Adrenal gland (tissue), 12 donors: Measurements from ENCODE around the gene TFF2. TPM values are rescaled to one million over a fixed set of nuclear protein-coding genes. Genes with fewer than 3 reads are reported as not detected.

Source experiments
- DNase-seq, 7 donors: peaks; one replicate each; pipeline ENCODE4 v3.0.0-alpha.2; 2019 to 2020
- H3K27ac ChIP-seq, 5 donors: fragments of 200-600 bp; sonication (generic) in 4 of 5; 1 replicate in 3 of 5; 2 replicates in 2 of 5; pipeline versions ENCODE4 v1.5.1 to v1.8.0; 2016 to 2020; ENCODE audit warnings: mild to moderate bottlenecking in 1 of 5
- H3K27me3 ChIP-seq: fragments of 200-600 bp; 2 replicates; pipeline ENCODE4 v1.8.0; 2021
- H3K36me3 ChIP-seq, 2 donors: fragments of 200-600 bp; replicated peaks in 1 of 2; 1 replicate in 1 of 2; 2 replicates in 1 of 2; pipeline versions ENCODE4 v1.5.1 to v1.8.0; 2018 to 2022
- H3K4me1 ChIP-seq, 2 donors: fragments of 200-600 bp; replicated peaks in 1 of 2; 1 replicate in 1 of 2; 2 replicates in 1 of 2; pipeline versions ENCODE4 v1.5.1 to v1.8.0; 2018 to 2021
- H3K4me3 ChIP-seq, 4 donors: fragments of 200-600 bp; sonication (generic) in 3 of 4; one replicate each; pipeline ENCODE4 v1.5.1; 2016 to 2018
- H3K9me3 ChIP-seq, 3 donors: fragments of 200-600 bp; sonication (generic) in 1 of 3; replicated peaks in 1 of 3; 1 replicate in 2 of 3; 2 replicates in 1 of 3; pipeline versions ENCODE4 v1.5.1 to v1.8.0; 2016 to 2021
- POLR2A ChIP-seq, 2 donors: fragments of 450-650 bp; IDR thresholded peaks; one replicate each; pipeline ENCODE4 v1.6.1; 2017; ENCODE audit warnings: antibody characterized with exemption in 2 of 2, mild to moderate bottlenecking in 2 of 2, moderate library complexity in 1 of 2
- WGBS, 4 donors: extraction: QIAGEN DNeasy Blood & Tissue Kit in 2 of 4; methylation state at CpG; one replicate each; pipeline versions ENCODE4 v1.1.5 to v1.1.7; 2013 to 2017; 5-methylcytosine and 5-hydroxymethylcytosine counted together
- intact Hi-C, 2 donors: fragments of 100-400 bp; cut with DNase I; formaldehyde crosslinking; loops; one replicate each; pipeline versions ENCODE4 v1.14.1 to v1.15.0; 2022 to 2023
- polyA plus RNA-seq, 3 donors: library from polyadenylated mRNA; stranded (reverse); fragments of 200-250 nt in 2 of 3; fragments of 350-450 nt in 1 of 3; fragmentation: Illumina TruSeq in 1 of 3; extraction: RNeasy Lipid Tissue Mini Kit (QIAGEN cat#74804) in 1 of 3; gene quantifications; one replicate each; pipeline ENCODE4 v1.2.3, GENCODE V29; 2013 to 2014
- total RNA-seq, 9 donors: library from RNA; depleted of rRNA in 4 of 9; stranded (reverse); fragments of >200 nt in 4 of 9; fragments of 120-200 nt in 1 of 9; fragmentation: NEBNext Ultra II Directional in 1 of 9; extraction: Animal tissue kit (Norgen Biotek cat#: 25700) in 1 of 9; gene quantifications; one replicate each; pipeline versions ENCODE4 v1.1.0 to v1.2.4, GENCODE V29; 2013 to 2023
- TF ChIP-seq, protein P1 (sequence below), 6 experiments: fragments of 450-650 bp in 4 of 6; fragments of 200-600 bp in 2 of 6; sonication (generic) in 1 of 6; IDR thresholded peaks; 1 replicate in 5 of 6; 2 replicates in 1 of 6; pipeline versions ENCODE4 v1.5.1 to v1.8.0; 2016 to 2021; ENCODE audit warnings: antibody characterized with exemption in 6 of 6, mild to moderate bottlenecking in 2 of 6, moderate library complexity in 1 of 6
- donor health status: healthy with polysubstance abuse.
- donor health status: Bipolar disorder and iron deficiency.
- donor health status: DM: yes; HTN: yes; CAD: no.
- donor health status: DM: no; HTN: no; CAD: no.
- donor health status: DM: no; HTN: no; CAD: no.
- donor health status: DM: yes; HTN: yes; CAD: no.

Gene TFF2
- total and polyA plus RNA-seq, 12 donors = 0.17 to 0.39 TPM; not detected in 10

DNA sequence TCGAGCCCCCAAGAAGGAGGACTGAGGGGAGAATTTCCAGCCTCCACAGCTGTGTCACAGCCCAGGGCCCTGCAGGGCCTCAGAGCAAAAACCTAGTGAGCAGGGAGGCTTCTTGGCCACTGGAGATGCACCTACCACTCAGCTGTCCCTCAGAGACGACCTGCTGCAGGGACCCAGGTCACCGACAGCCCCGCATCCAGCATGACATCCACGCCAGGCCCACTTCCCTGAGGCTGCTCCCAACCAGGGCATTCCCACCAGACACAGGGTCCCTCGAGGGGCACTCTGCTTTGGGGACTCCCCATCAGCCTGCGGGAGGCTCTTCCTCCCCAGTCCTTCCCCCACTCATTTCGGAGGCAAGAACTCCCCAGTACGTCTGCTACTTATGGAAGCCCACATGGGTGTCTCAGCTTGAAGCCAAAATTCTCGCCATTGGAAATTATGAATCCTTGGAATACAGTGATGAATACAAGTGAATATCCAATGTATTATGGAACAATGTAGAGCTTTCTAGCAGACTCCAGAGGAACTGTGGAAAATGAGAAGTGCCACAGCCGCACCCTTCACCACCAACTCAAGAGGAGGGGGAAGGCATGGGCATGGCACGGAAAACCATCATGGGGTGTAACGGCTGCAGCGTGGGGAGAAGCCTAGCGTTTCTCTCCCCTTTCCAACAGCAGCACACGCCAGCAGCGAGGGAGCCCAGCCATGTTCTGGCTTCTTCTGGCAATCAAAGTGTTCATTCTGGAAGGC lies 42.5 kb downstream of the TFF2 start:
- DNase-seq = peak in 3 of 7 donors; percentile 10 to 46 (median 18)
- Histone ChIP-seq H3K4me1 (no peaks in the 10 kb centered on the region), H3K4me3 (no peak overlapping the region), H3K9me3 (no peaks in the 10 kb centered on the region), H3K36me3 (no peaks in the 10 kb centered on the region), H3K27ac (no peak overlapping the region), H3K27me3 (peaks cover 6% of the 10 kb centered on the region)
- intact Hi-C loops = loop anchor here (5.0 to 10.0 kb wide), 3 partner anchors 139 to 164 kb away; no protein-coding TSS in a partner anchor
- TF ChIP-seq, protein P1, sequence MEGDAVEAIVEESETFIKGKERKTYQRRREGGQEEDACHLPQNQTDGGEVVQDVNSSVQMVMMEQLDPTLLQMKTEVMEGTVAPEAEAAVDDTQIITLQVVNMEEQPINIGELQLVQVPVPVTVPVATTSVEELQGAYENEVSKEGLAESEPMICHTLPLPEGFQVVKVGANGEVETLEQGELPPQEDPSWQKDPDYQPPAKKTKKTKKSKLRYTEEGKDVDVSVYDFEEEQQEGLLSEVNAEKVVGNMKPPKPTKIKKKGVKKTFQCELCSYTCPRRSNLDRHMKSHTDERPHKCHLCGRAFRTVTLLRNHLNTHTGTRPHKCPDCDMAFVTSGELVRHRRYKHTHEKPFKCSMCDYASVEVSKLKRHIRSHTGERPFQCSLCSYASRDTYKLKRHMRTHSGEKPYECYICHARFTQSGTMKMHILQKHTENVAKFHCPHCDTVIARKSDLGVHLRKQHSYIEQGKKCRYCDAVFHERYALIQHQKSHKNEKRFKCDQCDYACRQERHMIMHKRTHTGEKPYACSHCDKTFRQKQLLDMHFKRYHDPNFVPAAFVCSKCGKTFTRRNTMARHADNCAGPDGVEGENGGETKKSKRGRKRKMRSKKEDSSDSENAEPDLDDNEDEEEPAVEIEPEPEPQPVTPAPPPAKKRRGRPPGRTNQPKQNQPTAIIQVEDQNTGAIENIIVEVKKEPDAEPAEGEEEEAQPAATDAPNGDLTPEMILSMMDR (IDR thresholded peaks at IDR 0.05) = no peak
- TF ChIP-seq POLR2A (IDR thresholded peaks at IDR 0.05) = no peak
- WGBS, 4 donors = 68 to 80% (median 78%) methylated on average over 16 to 17 of the region's 17 CpGs

DNA sequence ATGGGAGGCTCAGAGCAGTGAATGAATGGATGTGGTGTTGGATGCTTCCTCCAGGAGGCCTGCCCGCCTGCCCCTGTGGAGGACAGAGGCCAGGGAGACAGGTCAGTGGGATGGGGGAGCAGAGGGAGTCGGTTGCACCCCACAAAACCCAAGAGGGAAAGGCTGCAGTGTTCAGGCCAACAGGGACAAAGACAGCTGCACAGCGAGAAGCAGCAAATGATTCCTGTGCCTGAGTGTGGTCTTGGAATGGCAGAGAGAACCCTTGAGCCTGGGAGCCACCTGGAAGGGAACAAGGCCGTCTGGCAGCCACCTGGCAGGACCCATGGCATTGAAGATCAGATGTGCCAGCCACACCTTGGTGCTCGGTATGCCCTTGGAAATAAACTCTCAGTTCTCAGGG lies 43.7 kb downstream of the TFF2 start:
- Histone ChIP-seq H3K27ac (no peak overlapping the region), H3K36me3 (no peaks in the 10 kb centered on the region), H3K4me3 (no peak overlapping the region), H3K27me3 (peaks cover 6% of the 10 kb centered on the region), H3K4me1 (no peaks in the 10 kb centered on the region), H3K9me3 (no peaks in the 10 kb centered on the region)
- TF ChIP-seq, protein P1 (IDR thresholded peaks at IDR 0.05) = no peak
- no peak for TF ChIP-seq POLR2A (IDR thresholded peaks at IDR 0.05)
- DNase-seq = peak in 3 of 7 donors; percentile 5 to 33 (median 8)
- 56 to 71% (median 66%) methylated on average over 4 to 5 of the region's 5 CpGs for WGBS, 4 donors
- intact Hi-C loops = loop anchor here (5.0 to 10.0 kb wide), 3 partner anchors 140 to 162 kb away; no protein-coding TSS in a partner anchor

DNA sequence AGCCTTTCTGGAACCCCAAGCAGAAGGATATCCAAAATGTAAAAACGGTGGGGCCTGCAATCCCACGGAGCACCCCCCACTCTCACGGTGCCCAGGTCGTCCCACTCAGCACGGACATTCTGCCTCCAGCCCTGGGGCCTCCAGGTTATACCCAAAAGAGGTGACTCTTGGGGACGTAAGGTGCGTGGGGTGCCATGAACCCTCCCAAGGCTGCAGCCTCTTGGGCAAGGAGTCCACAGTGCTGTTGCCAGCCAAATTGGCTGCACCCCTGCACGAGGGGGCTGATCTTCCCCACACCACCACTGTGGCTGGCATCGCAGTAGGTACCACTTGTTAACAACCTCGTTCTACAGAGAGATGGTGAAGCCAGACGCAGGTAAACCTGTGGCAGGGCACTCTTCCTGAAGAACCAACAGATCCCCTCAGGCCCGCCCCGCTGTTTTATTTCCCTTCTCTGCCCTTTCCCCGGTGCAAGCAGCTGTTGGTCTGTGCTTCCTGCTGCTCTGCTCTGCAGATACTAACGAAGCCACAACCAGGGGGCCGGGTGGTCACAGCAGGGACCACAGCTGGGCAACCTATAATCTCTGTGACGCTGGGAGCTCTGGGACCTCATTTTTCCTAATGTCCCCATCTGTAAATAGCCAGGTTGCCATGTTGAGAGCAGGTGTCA lies 44.3 kb downstream of the TFF2 start:
- intact Hi-C loops = loop anchor here (5.0 to 10.0 kb wide), 3 partner anchors 141 to 162 kb away; no protein-coding TSS in a partner anchor
- no peaks in the 10 kb centered on the region for H3K9me3 ChIP-seq
- no peaks in the 10 kb centered on the region for H3K4me1 ChIP-seq
- no peak overlapping the region for H3K27ac ChIP-seq
- 67 to 83% (median 71%) methylated on average over 15 to 17 of the region's 17 CpGs for WGBS, 4 donors
- peaks cover 6% of the 10 kb centered on the region for H3K27me3 ChIP-seq
- no peaks in the 10 kb centered on the region for H3K36me3 ChIP-seq
- H3K4me3 ChIP-seq = no peak overlapping the region
- TF ChIP-seq, protein P1 (IDR thresholded peaks at IDR 0.05) = no peak
- TF ChIP-seq POLR2A (IDR thresholded peaks at IDR 0.05) = no peak
- DNase-seq = peak in 3 of 7 donors; percentile 7 to 49 (median 17)

DNA sequence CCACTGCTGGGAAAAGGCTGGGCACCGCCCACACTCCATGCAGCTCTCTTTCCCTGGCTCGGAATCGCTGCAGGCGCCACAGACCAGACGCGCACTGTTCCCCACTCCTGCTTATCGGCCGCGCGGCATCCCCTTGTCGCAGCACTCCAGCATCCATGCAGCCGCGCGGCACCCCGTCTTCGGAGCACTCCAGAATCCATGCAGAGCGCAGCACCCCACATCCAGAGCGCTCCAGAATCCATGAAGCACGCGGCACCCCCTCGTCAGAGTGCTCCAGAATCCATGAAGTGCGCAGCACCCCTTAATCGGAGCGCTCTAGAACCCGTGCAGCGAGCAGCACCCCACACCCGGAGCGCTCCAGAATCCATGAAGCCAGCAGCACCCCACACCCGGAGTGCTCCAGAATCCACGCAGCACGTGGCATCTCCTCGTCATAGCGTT lies 45.1 kb downstream of the TFF2 start:
- H3K4me1 ChIP-seq = no peaks in the 10 kb centered on the region
- WGBS, 4 donors = 92 to 96% (median 95%) methylated on average over 24 to 33 of the region's 33 CpGs
- peak in 2 of 7 donors; percentile 8 to 45 for DNase-seq
- peaks cover 6% of the 10 kb centered on the region for H3K27me3 ChIP-seq
- no peak overlapping the region for H3K4me3 ChIP-seq
- no peak overlapping the region for H3K27ac ChIP-seq
- intact Hi-C loops = loop anchor here (5.0 to 10.0 kb wide), 3 partner anchors 142 to 161 kb away; no protein-coding TSS in a partner anchor
- TF ChIP-seq, protein P1 (IDR thresholded peaks at IDR 0.05) = no peak
- no peak for TF ChIP-seq POLR2A (IDR thresholded peaks at IDR 0.05)
- no peaks in the 10 kb centered on the region for H3K36me3 ChIP-seq
- no peaks in the 10 kb centered on the region for H3K9me3 ChIP-seq
